Measurements from ENCODE around the gene B3GNT9. TPM values are rescaled to one million over a fixed set of nuclear protein-coding genes. Genes with fewer than 3 reads are reported as not detected.

B3GNT9 gene
- total RNA-seq, 2 experiments from 2014 or later = 6.6 to 7.2 TPM

DNA sequence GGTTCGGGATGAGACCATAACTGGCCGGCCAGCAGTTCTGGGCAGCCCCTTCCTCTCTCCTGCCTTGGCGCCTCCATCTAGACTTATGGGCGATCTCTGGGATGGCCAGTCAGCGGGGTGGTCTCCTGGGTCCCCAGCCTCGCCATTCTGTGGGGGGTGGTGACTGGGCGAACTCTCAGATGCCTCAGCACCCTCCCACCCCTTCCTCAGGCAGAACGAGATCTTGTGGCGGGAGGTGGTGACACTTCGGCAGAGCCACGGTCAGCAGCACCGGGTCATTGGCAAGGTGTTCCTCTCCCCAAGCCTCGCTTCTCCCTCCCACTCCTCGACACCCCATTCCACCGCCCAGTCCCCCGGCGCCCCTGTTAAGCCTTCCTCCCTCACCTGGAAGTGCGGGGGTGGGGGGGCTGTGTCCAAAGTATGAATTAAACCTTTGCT is 15.3 kb upstream of the B3GNT9 start:
- peaks cover 50% of the 10 kb centered on the region for H3K27me3 Mint-ChIP-seq (ENCODE audit: low read depth)
- ChIA-PET POLR2A (interaction anchor here (0.6 kb wide), 1 partner anchor 27 kb away, joined by 3 read pairs; no protein-coding TSS in a partner anchor), CTCF (interaction anchor here (0.7 to 3.2 kb wide), 3 partner anchors 10 to 148 kb away, joined by 3 to 12 read pairs (median 9); no protein-coding TSS in a partner anchor)
- no peak for DNase-seq
- peaks cover 63% of the 10 kb centered on the region for H3K4me1 Mint-ChIP-seq (ENCODE audit: low read depth)
- H3K36me3 Mint-ChIP-seq (ENCODE audit: low read depth) = peaks cover 19% of the 10 kb centered on the region
- no peak for ATAC-seq
- H3K9me3 Mint-ChIP-seq (ENCODE audit: insufficient read depth) = no peaks in the 10 kb centered on the region
- no peak overlapping the region for H3K27ac Mint-ChIP-seq
- no peak overlapping the region for H3K4me3 Mint-ChIP-seq

DNA sequence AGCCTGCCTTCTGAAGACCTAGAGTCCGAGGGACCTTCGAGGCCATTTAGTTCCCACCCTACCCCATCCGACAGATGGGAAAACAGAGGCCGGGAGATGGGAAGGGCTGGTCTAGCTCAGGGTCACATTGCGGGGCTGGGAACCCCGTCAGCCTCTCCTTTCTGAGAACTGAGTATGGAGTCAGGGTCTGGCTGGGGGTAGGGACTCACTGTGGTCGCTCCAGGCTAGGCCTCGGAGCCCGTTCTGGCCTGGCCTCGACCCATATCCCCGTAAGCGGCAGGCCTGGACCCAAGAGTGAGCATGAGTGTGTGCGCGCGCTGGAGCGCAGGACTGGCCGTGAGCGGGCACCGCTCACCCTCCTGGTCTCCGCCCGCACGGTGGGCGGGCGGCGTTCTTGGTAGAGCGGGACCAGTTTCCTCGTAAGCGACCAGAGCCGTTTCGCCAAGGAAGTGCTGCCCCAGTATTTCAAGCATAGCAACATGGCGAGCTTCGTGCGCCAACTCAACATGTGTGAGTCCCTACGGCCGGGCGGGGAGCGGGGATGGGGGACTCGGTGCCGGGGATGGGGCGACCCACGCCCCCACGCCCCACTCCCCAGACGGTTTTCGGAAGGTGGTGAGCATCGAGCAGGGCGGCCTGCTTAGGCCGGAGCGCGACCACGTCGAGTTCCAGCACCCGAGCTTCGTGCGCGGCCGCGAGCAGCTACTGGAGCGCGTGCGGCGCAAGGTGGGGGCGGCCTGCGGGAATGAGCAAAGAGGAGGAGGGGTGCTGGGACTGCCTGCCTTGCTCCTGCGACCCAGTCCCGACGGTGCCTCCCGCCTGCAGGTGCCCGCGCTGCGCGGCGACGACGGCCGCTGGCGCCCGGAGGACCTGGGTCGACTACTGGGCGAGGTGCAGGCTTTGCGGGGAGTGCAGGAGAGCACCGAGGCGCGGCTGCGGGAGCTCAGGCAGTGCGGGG is 14.6 kb upstream of the B3GNT9 start:
- POLR2A ChIA-PET = interaction anchor here (0.6 to 1.0 kb wide), 4 partner anchors 10 to 316 kb away, joined by 3 read pairs; partner anchors contain the start of gene ATP6V0D1
- Mint-ChIP-seq H3K4me3 (peak overlapping the region; percentile 42), H3K27me3 (ENCODE audit: low read depth) (peaks cover 47% of the 10 kb centered on the region), H3K9me3 (ENCODE audit: insufficient read depth) (no peaks in the 10 kb centered on the region), H3K4me1 (ENCODE audit: low read depth) (peaks cover 63% of the 10 kb centered on the region), H3K27ac (no peak overlapping the region), H3K36me3 (ENCODE audit: low read depth) (peaks cover 22% of the 10 kb centered on the region)
- ATAC-seq (no peak), DNase-seq (no peak)
- CTCF ChIA-PET = interaction anchor here (1.4 to 3.2 kb wide), 2 partner anchors 10 to 148 kb away, joined by 6 to 12 read pairs; no protein-coding TSS in a partner anchor

DNA sequence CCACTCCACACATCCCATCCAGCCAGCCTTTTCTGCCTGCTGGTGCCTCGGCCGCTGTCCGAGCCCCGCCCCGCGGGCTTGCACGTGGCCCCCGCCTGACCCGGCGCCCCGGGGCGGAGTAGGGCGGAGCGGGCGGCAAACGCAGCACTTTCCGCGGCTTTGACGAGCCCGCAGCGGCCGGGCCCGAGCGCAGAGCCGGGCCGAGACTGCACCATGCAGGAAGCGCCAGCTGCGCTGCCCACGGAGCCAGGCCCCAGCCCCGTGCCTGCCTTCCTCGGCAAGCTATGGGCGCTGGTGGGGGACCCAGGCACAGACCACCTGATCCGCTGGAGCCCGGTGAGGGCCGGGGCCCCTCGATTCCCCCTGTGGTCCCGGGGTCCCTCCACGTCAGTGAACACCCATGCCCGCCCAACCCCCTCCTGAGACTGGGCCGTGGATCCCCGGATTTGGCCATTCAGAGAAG is 13.8 kb upstream of the B3GNT9 start, which contains the start of gene HSF4:
Gene HSF4 (plus strand): TSS at position 147 of the 463 bp plus-strand sequence. CDS start 67 bp downstream, at position 214.
- Mint-ChIP-seq H3K9me3 (ENCODE audit: insufficient read depth) (no peaks in the 10 kb centered on the region), H3K36me3 (ENCODE audit: low read depth) (peaks cover 22% of the 10 kb centered on the region), H3K4me1 (ENCODE audit: low read depth) (peaks cover 60% of the 10 kb centered on the region), H3K27me3 (ENCODE audit: low read depth) (peaks cover 43% of the 10 kb centered on the region), H3K27ac (peak within 1 kb of the TSS; percentile 25), H3K4me3 (peak within 1 kb of the TSS; percentile 53)
- no peak for ATAC-seq
- CTCF ChIA-PET = interaction anchor here (1.4 kb wide), 1 partner anchor 10 kb away, joined by 6 read pairs; no protein-coding TSS in a partner anchor
- no peak for DNase-seq
- POLR2A ChIA-PET = interaction anchor here (0.8 to 1.5 kb wide), 3 partner anchors 9 to 12 kb away, joined by 3 read pairs; no protein-coding TSS in a partner anchor

DNA sequence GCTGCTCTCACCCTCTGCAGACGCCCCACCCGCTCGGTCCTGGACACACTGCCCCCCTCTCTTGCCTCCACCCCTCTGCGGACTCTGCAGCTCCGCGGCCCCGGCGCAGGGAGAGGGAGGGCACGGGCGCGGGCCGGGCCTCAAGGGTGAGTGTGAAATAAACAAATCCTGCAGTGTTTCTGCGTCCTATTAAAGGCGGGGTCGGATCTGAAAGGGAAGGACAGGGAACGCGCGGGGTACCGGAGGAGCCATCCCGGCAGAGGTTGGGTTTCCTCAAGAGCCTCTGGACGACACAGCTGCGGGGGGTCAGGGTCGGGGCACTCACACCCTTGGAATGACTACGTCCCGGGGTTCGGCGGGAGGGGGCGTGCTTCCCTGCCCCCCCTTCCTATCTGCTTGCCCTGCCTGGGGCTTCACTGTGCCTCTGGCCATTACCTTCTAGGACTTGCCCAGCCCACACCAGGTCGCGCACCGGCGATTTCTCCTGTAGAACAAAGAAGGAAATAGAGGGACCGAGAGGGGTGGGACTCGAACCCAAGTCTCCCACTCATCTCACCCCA is 13.3 kb upstream of the B3GNT9 start:
- no peak for DNase-seq
- Mint-ChIP-seq H3K4me3 (peak overlapping the region; percentile 53), H3K27ac (no peak overlapping the region), H3K9me3 (ENCODE audit: insufficient read depth) (no peaks in the 10 kb centered on the region), H3K4me1 (ENCODE audit: low read depth) (peaks cover 55% of the 10 kb centered on the region), H3K36me3 (ENCODE audit: low read depth) (peaks cover 24% of the 10 kb centered on the region), H3K27me3 (ENCODE audit: low read depth) (peaks cover 43% of the 10 kb centered on the region)
- ChIA-PET CTCF (interaction anchor here (1.2 to 5.3 kb wide), 5 partner anchors 9 to 150 kb away, joined by 3 to 47 read pairs (median 6); partner anchors contain the start of gene FHOD1), POLR2A (interaction anchor here (1.5 kb wide), 2 partner anchors 10 to 11 kb away, joined by 3 to 11 read pairs; no protein-coding TSS in a partner anchor)
- no peak for ATAC-seq

DNA sequence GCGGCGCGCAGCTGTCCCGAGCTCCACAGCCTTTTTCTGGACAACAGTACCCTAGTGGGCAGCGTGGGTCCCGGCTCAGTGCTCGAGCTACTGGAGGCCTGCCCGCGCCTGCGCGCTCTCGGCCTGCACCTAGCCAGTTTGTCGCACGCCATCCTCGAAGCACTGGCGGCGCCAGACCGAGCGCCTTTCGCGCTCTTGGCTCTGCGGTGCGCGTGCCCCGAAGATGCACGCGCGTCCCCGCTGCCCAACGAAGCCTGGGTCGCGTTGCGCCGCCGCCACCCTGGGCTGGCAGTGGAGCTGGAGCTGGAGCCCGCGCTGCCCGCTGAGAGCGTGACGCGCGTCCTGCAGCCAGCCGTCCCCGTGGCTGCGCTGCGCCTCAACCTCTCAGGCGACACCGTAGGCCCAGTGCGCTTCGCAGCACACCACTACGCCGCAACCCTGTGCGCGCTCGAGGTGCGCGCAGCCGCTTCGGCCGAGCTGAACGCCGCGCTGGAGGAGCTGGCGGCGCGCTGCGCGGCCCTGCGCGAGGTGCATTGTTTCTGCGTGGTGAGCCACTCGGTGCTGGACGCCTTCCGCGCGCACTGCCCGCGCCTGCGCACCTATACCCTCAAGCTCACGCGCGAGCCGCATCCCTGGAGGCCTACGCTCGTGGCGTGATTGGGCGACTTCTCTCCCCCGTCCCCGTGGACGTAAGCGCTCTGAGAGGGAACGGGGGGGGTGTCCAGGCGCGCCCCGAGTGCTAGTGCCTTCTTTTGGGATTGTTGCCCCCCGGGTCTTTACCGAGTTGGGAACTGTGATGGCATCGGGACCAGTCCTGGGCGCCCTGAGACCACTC is 12.6 kb upstream of the B3GNT9 start:
- CTCF ChIA-PET = interaction anchor here (0.7 to 5.3 kb wide), 11 partner anchors 8 to 150 kb away, joined by 3 to 47 read pairs (median 5); partner anchors contain the start of genes B3GNT9, FHOD1, MATCAP1 and PHAF1
- H3K4me1 Mint-ChIP-seq (ENCODE audit: low read depth) = peaks cover 60% of the 10 kb centered on the region
- peaks cover 29% of the 10 kb centered on the region for H3K36me3 Mint-ChIP-seq (ENCODE audit: low read depth)
- H3K27ac Mint-ChIP-seq = peak overlapping the region; percentile 25
- peak; percentile 59 for DNase-seq
- peak overlapping the region; percentile 53 for H3K4me3 Mint-ChIP-seq
- POLR2A ChIA-PET = interaction anchor here (1.5 kb wide), 2 partner anchors 10 to 12 kb away, joined by 3 to 11 read pairs; no protein-coding TSS in a partner anchor
- H3K27me3 Mint-ChIP-seq (ENCODE audit: low read depth) = peaks cover 43% of the 10 kb centered on the region
- no peaks in the 10 kb centered on the region for H3K9me3 Mint-ChIP-seq (ENCODE audit: insufficient read depth)
- no peak for ATAC-seq

DNA sequence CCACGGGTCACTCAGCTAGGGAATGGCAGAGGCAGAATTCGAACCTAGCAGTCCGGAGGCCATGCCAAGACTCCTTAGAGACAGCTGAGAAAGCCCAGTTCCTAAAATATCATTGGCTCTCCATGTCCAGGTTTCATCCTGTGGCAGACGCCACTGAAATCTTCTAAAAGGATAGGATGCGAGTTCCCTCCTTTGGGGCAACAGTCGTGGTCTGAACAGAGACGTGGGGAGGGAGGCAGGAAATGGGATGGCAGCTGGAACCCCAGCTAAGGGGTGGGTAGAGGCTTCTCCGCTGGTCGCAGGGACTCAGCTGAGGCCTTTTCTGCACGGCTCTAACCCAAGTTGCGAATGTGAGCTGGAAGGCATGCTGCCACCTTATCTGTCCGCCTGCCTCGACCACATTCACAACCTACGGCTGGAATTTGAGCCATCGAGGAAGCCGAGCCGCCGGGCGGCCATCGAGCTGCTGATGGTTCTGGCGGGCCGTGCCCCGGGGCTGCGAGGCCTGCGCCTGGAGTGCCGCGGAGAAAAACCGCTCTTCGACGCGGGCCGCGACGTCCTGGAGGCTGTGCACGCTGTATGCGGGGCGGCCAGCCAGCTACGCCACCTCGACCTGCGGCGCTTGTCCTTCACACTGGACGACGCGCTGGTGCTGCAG is 11.8 kb upstream of the B3GNT9 start:
- Mint-ChIP-seq H3K27ac (no peak overlapping the region), H3K9me3 (ENCODE audit: insufficient read depth) (no peaks in the 10 kb centered on the region), H3K4me3 (peak overlapping the region; percentile 8), H3K27me3 (ENCODE audit: low read depth) (peaks cover 39% of the 10 kb centered on the region), H3K36me3 (ENCODE audit: low read depth) (peaks cover 35% of the 10 kb centered on the region), H3K4me1 (ENCODE audit: low read depth) (peaks cover 67% of the 10 kb centered on the region)
- ATAC-seq = no peak
- POLR2A ChIA-PET = interaction anchor here (0.6 to 1.5 kb wide), 3 partner anchors 10 to 21 kb away, joined by 3 to 11 read pairs (median 4); no protein-coding TSS in a partner anchor
- DNase-seq = no peak
- CTCF ChIA-PET = interaction anchor here (0.7 to 5.3 kb wide), 11 partner anchors 7 to 150 kb away, joined by 3 to 47 read pairs (median 5); partner anchors contain the start of genes B3GNT9, FHOD1, MATCAP1 and PHAF1

DNA sequence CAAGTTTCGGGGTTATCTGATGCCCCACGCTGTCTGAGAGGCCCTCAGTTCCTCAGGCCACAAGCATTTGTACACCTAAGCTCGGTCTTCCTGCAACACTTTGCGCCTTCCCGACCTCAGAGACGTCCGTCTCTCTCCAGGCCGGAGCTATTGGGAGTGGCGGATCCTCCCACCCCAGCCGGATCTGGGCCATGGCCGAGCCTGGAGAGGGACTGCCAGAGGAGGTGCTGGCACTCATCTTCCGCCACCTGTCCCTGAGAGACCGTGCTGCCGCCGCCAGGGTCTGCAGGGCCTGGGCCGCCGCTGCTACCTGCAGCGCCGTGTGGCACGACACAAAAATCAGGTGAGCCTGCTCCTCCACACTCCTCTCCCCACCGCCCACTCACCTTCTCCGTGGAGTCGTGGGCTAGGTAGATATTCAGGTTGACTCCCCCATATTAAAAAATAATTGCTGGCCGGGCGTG is 10.8 kb upstream of the B3GNT9 start:
- Mint-ChIP-seq H3K4me3 (peak overlapping the region; percentile 40), H3K4me1 (ENCODE audit: low read depth) (peaks cover 70% of the 10 kb centered on the region)

DNA sequence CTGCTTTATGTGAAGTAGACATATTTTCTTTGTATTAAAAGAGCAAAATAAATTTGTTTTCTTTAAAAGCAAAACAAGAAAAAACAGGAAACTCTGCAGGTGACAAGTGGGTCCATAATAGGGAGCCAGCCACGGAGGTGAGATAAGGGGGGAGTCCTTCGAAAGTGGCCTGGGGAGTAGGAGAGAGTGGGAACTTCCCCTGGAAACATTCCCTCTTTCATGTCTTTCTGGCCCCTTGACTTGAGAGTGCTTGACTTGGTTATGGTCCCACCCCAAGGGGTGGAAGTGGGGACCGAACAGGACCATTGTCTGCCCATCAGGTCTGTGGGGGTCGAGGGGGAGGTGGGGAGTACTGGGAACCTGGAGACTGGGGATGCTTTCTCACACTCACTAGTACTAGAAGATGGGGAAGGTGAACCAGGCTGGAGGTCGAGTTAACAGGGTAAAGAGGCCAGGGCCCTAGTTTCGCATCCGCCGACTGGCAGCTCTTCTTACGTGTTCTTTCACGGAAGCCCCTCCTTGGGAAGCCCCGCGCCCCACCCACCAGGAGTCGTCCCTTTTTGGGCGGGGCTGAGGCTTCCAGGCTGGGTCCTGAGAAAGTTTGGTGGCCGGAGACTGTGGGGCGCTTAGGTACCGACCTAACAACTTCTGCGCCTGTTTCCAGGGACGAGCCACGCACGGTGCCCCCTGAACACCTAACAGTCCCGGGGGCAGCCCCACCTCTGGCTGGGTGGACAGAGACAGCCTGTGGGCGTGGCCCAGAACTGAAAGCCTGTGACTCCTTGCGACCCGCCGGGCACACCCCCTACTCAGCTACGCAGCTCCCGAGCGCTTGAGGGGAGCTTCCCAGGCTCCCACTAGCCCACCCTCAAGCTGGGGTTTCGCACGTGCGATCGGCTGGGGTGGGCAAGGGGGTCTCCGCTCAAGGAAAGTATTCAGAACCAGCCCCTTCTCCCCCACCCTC is 8.1 kb upstream of the B3GNT9 start:
- Mint-ChIP-seq H3K36me3 (ENCODE audit: low read depth) (peaks cover 42% of the 10 kb centered on the region), H3K27me3 (ENCODE audit: low read depth) (peaks cover 11% of the 10 kb centered on the region), H3K4me1 (ENCODE audit: low read depth) (peaks cover 70% of the 10 kb centered on the region), H3K9me3 (ENCODE audit: insufficient read depth) (no peaks in the 10 kb centered on the region), H3K27ac (peak overlapping the region; percentile 94), H3K4me3 (peak overlapping the region; percentile 96)
- ATAC-seq = peak; percentile 42
- DNase-seq = peak; percentile 88
- ChIA-PET POLR2A (interaction anchor here (0.6 to 2.9 kb wide), 13 partner anchors 8 to 183 kb away, joined by 3 to 13 read pairs (median 3); partner anchors contain the start of genes B3GNT9 and NOL3), CTCF (interaction anchor here (1.0 to 6.9 kb wide), 13 partner anchors 16 to 205 kb away, joined by 3 to 95 read pairs (median 9); partner anchors contain the start of gene CBFB)

More for the DNA sequence above, 10.8 kb upstream of the B3GNT9 start:
- Mint-ChIP-seq H3K27me3 (ENCODE audit: low read depth) (peaks cover 30% of the 10 kb centered on the region), H3K9me3 (ENCODE audit: insufficient read depth) (no peaks in the 10 kb centered on the region), H3K36me3 (ENCODE audit: low read depth) (peaks cover 33% of the 10 kb centered on the region), H3K27ac (no peak overlapping the region)
- DNase-seq (no peak), ATAC-seq (no peak)
- ChIA-PET CTCF (interaction anchor here (2.5 to 6.9 kb wide), 4 partner anchors 10 to 184 kb away, joined by 12 to 95 read pairs (median 30); partner anchors contain the start of gene B3GNT9), POLR2A (interaction anchor here (1.3 kb wide), 1 partner anchor 11 kb away, joined by 3 read pairs; no protein-coding TSS in a partner anchor)
